Head of caudate nucleus (tissue), 42 donors: ENCODE data around the gene CCL5.
A peak's percentile ranks its signal among the peaks of the same experiment; 100 is the strongest.
"Not testable (repeated sequence)": the region's sequence is repeated elsewhere in the genome, so short reads cannot be mapped to it uniquely, and the experiment has no call there.

Experiments used
- DNase-seq, 42 donors: peaks; one replicate each; pipeline versions ENCODE4 v3.0.0 to v3.0.0-alpha.2; 2020 to 2021; ENCODE audit warnings: mixed read lengths in 7 of 42
- intact Hi-C: fragments of 100-400 bp; cut with DNase I; formaldehyde crosslinking; loops from one replicate; pipeline ENCODE4 v1.15.0; 2022

CCL5 gene

DNA sequence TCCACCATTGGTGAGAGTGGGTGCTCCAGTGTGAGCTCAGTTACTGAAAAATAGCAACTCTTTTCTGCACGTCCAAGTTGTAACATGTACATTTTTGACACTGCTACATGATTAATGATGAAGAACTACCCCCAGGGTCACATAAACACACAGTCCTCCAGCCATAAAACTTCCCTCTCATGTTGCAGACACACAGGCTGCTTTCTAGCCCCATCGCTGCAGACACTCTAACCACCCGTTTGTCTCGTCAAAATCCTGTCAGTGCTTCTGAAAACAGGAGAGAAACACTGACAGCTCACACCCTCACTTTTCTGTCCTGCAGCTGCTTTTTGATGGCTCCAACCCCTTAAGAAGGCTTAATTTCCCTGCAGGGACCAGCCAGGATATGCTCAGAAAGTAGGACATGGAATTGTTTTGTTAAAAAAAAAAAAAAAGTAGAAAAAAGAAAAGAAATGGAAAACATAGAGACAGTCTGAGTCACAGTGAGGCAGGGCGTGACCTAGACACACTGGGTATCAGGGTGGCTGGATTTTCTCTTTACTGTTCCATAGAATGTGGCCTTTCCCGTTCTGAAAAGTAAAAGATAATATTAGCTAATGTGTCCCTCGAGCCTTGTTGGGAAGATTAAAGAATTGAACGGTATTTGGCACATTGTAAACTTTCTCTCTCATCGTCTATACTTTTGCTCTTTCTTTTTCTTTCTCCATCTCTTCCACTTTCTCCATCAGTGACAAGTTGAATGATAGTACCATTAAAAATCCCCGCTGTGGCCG is 20.7 kb upstream of the CCL5 start:
- no peak for DNase-seq
- intact Hi-C loops, result no loop called here

DNA sequence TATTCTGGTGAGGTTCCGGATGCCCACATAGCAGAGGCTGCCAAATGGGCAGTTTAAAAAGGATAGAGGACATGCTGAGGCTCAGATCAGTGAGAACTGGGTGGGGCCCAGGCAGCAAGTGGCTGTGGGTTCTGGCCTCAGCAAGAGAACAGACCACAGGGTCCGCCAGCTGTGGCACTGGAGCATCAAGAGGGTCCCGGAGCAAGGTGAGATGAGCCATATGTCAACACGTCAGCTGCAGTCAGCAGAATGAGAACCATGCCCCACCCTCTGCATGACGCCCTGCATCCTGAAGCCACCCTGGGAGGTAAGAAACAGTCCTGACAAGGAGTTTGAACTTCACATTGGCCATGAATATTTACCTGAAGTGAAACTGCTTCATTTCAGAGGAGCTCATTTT is 20.1 kb upstream of the CCL5 start:
- intact Hi-C loops, result no loop called here
- no peak for DNase-seq

DNA sequence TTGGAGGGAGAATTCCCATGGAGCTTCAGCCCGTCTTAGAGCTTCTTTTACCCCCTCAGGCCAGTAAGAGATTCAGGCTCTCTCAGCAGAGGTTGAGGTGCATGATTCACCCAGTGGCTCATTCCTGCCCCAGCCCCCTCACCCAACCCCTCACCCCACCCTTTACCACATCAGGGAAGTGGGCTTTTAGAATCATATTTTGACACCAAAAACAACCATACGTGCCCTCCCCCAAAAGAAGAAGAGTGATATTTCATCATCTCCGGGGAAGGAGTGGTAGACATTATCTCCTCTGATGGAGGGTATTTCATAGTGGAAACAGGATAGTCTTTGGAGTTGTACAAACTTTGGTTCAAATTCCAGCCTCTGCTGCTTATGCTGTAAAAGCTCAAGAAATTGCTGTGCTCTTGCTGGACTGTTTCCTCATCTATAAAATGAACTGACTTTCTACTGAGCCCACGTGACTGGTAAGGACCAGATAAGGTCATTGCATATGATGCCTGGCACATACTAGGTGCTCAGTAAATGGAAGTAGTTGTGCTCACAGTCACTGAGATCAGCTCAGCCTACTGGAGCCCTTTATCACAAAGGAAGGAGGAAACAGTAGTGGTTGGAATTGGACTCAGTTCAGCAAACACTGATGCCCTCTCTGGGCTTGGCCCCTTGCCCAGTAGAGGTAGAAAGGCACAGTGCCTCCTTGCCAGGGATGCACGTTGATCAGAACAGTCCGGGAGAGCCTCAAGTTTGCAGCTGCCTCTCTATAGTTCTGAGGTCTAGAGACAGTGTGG is 18.3 kb upstream of the CCL5 start:
- intact Hi-C loops, result no loop called here
- no peak for DNase-seq

DNA sequence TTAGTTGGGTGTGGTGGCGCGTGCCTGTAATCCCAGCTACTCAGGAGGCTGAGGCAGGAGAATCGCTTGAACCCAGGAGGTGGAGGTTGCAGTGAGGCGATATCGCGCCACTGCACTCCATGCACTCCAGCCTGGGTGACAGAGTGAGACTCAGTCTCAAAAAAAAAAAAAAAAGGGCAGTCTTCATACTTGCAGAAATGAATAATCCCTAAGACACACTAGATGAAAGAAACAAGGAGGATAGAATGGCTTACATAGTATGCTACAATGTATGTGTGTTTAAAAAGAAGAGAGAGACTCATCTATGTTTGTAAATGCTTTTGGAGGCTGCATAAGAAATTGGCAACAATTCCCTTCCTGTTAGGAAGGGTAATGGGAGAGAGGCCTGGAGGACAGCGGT is 17.6 kb upstream of the CCL5 start:
- DNase-seq, intact Hi-C loops: not testable (repeated sequence)

DNA sequence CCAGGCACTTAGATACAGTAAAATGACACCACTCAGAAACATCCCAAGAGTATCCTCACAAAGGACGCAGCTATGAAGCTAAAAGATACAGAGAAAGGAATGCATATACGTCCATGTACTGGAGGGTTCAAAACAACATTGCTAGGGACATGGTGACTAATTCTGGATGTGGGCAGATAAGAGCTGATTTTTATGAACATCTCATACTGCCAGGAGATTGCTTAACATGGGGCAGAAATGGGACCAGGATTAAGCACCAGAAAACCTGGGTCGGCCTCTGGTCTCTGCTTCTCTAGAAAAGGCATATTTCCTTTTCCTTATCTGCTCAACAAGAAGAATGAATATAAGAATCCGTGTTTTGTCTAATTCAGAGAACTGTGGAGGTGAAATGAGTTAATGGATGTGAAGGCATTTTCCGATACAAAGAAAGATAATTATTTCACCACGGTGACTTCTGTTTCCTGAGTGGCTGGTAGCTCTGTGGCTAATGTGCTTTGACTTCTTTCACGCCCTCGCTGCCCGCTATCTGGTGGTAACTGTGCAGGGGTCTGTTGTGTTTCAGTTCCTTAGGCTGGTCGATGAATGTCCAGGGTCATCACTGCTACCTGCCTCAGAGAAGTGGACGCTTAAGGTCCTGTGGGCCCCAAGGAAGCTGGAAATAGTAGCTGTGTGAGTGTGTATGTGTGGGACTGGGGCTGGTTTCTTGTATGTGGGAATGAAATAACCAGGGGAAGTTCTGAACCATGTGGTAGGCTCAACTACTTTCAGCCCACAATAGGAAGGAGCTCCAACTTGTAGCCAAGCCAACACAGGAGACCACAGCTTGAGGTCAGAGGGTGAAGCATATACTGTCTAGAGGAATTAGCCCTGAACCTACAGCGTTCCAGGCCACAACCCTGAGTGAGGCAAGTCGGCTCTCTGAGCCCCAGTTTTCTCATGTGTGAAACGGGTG is 15.8 kb upstream of the CCL5 start:
- no peak for DNase-seq
- intact Hi-C loops, result no loop called here

DNA sequence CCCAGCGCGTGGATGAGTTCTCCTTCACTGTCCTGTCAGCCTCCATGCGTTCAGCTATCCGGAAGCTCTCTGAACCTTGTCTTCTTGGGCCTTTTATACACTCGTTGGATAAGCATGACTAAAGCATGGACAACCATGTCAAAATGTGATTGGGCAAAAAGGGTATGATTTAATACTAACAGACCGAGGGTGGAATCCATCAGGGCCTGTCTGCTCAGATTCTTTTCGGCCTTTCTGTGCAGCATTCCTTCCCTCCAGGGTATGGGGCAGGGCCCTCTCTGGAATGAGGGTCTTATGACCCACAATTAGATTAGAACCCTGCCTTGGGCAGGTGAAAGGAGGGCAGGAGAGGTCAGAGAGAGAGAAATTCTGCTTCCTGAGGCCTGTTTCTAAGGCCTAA is 14.0 kb upstream of the CCL5 start:
- intact Hi-C loops, result no loop called here

DNA sequence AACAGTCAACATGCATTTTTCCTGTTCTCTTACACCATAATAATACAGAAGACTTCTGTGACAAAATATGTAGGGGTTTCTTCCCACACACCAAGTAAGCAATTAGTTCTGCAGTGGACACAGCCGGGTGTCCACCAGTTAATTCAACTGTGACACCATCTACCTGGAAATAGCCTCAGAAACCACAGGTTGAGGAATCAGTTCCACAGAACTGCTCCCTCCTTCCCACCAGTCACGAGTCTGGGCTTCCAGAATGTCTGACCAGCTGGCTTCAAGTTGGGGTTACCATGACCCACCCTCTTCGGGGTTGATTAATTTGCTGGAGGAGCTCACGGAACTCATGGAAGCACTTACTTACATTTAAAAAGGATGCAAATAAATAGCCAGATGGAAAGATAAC is 13.6 kb upstream of the CCL5 start:
- DNase-seq, result no peak
- intact Hi-C loops, result no loop called here

More for the DNA sequence above, 14.0 kb upstream of the CCL5 start:
- no peak for DNase-seq

DNA sequence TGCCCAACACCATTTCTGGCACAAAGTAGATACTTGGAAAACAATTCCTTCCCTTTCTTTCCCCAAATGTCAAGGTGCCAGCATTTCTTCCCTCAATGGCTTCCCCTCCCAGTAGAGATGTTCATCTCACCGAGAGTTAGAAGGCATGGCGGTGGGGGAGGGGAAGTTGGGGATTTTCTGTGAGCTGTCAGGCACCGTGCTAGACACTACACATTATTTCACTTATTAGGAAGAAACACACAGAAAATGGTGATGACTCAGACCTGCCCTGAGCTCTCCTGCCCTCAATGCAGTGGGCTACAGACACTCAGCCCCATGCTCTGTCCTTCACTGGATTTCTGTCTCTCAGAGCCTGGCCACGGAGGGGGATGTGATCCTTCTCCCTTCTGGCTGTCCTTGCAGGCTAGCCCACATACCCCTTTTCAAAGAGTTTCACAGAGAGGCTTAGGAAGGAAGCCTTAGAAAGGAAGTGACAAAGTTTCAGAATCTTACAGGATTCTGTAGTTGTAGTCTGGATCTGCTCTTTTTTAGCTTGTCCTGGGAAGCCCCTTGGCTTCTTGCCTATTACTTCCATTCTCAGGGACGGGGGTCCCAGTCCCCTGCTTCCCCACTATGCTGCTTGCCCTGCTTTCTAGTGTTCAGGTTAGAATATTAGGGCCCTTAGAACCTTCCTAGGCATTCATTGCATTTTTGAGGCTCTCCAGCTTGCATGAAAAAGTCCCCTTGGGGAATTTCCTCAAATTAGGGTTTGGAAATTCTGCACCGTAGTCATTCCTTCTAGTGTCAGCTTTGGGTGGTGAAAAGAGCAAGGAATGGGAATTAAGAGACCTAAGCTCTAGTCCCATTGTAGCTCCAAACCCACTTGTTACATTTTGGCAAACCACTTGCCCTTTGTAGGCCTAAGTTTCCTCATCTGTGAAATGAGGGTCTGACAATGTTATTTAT is 12.2 kb upstream of the CCL5 start:
- intact Hi-C loops, result no loop called here
- no peak for DNase-seq

DNA sequence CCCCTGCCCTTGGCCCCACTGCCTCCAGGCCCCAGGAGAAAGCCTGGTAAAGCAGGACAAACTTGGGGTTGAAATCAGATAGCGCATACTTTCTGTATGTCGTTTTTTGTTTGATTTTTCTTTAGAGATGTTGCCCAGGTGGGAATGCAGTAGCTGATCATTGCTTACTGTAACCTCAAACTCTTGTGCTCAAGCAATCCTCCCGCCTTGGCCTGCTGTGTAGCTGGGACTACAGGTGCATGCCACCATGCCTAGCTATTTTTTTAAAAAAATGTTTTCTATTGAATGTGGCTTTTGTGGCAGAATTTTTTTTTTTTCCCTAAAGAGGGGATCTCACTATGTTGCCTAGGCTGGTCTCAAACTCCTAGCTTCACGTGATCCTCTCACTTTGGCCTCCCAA is 11.1 kb upstream of the CCL5 start:
- DNase-seq, result no peak
- intact Hi-C loops, result no loop called here

DNA sequence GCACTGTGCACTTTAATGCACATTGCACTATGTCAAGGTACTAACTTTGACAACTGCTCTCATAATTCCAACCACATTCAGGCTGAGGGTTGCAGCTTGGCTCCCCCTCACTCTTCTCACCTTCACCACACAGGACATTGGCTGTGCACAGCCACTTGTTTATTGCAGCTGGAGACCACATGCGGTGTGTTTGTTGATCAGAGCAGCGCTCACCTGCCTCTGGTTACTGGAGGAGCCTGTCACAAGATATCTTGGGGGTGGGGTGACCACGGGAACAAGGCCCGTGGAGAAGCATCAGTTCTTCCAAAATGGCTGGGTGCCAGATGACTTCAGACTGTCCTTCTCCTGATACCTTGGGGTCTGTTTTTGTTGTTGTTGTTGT is 10.6 kb upstream of the CCL5 start:
- no peak for DNase-seq
- intact Hi-C loops, result no loop called here

DNA sequence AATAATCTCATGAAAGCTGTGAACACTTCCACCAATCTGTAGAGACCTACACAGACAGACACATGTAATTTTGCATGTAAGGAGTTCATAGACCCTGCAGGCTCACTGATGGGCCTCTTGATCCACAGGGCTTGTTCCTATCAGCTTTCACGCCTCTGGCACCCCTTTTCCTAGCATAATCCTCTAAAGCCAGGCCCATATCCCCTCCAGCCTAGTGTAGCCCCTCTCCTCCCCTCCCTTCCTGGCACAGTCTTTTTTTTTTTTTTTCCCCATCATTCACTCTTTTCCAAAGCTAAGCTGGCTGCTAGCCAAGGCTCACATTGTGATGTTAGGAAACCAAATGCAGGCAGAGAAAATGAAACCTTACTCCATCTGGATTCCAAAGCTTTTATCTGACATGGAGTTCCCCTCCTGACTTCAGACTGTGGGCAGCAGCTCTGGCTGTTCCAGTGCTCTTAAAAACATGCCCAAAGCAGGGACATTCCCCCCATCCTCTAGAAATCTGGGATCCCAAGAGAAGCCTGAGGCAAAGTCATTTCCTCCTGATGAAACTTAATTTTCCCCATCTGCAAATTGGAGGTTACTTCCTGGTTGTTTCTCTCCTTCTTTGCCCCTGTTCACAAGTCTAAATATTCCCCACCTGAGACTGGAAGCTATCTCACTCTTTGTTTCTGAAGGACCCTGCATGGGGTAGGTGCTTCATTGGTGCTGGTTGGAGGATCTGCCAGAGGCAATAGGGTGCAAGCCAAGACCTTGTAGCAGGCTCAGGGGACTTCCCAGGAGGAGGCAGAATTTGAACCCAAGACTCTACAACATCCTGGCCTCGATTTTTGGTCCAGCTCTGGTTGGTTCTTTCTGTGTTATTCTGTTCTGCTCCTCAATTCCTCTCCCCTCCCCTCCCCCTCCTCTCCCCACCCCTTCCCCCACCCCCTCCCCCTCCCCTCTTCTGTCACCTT is 9.9 kb upstream of the CCL5 start:
- DNase-seq, result peak in 12 of 42 donors; percentile 9 to 50 (median 22)
- intact Hi-C loops, result no loop called here

DNA sequence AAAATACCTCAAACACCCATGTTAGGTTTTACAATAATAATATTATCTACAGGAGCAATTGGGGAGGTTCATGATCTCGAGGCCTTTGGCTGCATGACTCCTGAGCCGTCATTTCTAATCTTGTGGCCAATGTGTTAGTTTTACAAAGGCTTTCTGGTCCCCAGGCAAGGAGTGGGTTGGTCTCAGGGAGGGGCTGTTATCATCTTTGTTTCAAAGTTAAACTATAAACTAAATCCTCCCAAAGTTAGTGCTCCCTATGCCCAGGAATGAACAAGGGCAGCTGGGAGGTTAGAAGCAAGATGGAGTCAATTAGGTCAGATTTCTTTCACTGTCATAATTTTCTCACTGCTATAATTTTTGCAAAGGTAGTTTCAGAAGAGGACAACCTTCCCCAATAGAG is 9.1 kb upstream of the CCL5 start:
- DNase-seq, result no peak
- intact Hi-C loops, result no loop called here

DNA sequence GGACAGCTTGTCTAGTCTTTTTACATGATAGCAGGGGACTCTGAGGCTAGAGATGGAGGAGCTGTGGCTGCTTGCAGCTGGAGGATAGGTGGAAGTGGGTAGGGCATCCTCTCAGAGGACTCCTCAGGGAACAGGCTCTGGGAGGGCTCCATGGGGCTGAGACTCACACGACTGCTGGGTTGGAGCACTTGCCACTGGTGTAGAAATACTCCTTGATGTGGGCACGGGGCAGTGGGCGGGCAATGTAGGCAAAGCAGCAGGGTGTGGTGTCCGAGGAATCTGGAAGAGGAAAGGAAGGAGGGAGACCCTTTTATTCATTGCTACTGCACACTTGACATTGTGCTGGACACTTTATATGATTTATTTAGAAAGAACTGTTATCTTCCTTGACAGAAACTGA is 1.8 kb downstream of the CCL5 start:
- no peak for DNase-seq
- intact Hi-C loops, result no loop called here

DNA sequence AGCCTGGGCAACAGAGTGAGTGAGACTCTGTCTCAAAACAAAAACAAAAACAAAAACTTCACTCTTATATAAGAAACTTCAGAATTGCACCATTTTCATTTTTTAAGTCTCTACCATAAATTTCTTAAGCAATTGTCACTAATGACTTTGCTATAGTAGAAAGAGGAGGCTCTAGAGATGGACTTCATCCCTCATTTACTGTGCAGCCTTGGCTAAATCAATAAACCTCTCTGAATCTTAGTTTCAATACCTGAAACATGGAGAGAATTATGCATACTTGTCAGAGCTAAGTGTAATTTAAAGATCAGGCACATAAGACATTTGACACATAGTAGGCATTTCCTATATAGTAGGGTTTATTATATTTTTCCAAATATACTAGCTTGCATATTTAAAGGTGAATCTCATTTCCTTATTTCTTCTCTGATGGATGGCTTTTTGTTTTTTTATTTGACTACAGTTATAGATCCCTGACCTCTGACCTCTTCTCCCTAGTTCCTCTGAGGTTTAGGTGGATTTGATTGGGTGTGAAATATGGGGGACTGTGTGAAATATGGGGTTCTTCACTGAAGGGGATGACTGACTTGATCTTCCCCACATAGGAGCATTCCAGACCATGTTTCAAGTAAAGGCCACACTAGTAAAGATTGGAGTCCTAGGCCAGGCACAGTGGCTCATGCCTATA is 2.7 kb downstream of the CCL5 start:
- DNase-seq, result no peak
- intact Hi-C loops, result no loop called here

DNA sequence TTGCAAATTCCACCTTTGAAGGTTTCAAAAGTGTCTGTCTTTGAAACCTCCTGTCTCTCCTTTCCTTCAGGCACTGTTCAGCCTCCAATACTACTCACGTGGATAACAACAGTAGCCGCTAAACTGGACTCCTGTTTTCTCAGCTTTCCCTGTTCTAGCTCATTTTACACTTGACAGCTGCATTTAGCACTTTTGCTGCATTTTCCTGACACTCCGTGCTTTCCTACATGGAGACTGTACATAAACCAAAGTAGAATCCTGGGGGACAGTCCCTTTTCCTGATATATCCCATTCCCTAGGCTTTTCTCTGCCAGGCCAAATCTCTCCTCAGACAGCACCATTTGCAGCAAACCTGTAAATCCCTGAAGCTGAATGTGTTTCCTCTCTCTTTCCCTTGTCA is 3.6 kb downstream of the CCL5 start:
- no peak for DNase-seq

DNA sequence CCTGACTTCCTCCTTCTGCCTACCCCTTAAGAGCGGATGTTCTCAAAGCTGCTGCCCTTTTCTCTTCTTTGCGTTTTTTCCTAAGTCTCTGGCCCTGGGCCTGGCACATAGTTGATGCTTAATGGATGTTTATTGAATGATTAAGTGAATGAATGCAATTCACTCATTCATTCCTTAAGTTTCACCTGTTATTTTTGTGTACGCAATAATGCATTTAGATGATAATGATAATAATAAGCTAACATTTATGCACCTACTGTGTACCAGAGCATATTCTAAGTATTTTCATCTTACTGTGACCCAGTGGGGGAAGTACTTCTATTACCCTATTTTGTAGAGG is 4.4 kb downstream of the CCL5 start:
- intact Hi-C loops, result no loop called here
- DNase-seq, result no peak

More for the DNA sequence above, 3.6 kb downstream of the CCL5 start:
- intact Hi-C loops, result no loop called here
